Measurements from ENCODE around the gene MBNL3. TPM values are rescaled to one million over a fixed set of nuclear protein-coding genes. Genes with fewer than 3 reads are reported as not detected.
"Not testable (repeated sequence)": the region's sequence is repeated elsewhere in the genome, so short reads cannot be mapped to it uniquely, and the experiment has no call there.

Gene MBNL3
- total RNA-seq, 1 experiment from 2014 or later: 4.6 TPM

- intact Hi-C loops (cut with micrococcal nuclease); H3K27ac ChIP-seq (ENCODE audit: low read depth, low read length); H4K20me1 ChIP-seq (ENCODE audit: insufficient read depth); H3K4me2 ChIP-seq (ENCODE audit: low read length); H3K79me2 ChIP-seq (ENCODE audit: insufficient read depth, low read length); H3K9me2 ChIP-seq (ENCODE audit: insufficient read depth); H3K4me1 ChIP-seq (ENCODE audit: control insufficient read depth in 1 of 2, insufficient read depth in 2 of 2, low read length in 2 of 2); BruUV-seq (replicated peaks); H2AFZ ChIP-seq (ENCODE audit: low read depth, low read length, poor library complexity, severe bottlenecking); DNase-seq (ENCODE audit: low read depth, low spot score); H3K9ac ChIP-seq (ENCODE audit: low read length); POLR2A ChIA-PET; H3K36me3 ChIP-seq (ENCODE audit: control insufficient read depth in 1 of 2, insufficient read depth in 2 of 2, low read length in 2 of 2); CTCF ChIA-PET; ATAC-seq; H3K27me3 ChIP-seq (ENCODE audit: insufficient read depth, low read length); H3K4me3 ChIP-seq (replicated peaks in 1 of 2; ENCODE audit: low read depth in 1 of 2, low read length in 2 of 2); H3K9me3 ChIP-seq (ENCODE audit: control insufficient read depth in 1 of 2, insufficient read depth in 1 of 2, low read depth in 1 of 2, low read length in 2 of 2); RAD21 ChIA-PET (ENCODE audit: low non-redundant PET in 1 of 2, low total read pairs in 2 of 2, uncharacterized antibody in 2 of 2, unreplicated experiment in 2 of 2): not testable (repeated sequence)
Measured at GRCh38 chrX:132445909-132446308, 42.9 kb downstream of the MBNL3 start.

- Histone ChIP-seq H3K9me3 (ENCODE audit: control insufficient read depth in 1 of 2, insufficient read depth in 1 of 2, low read depth in 1 of 2, low read length in 2 of 2) (no peaks in the 10 kb centered on the region), H3K9me2 (ENCODE audit: insufficient read depth) (no peaks in the 10 kb centered on the region), H3K4me1 (ENCODE audit: control insufficient read depth in 1 of 2, insufficient read depth in 2 of 2, low read length in 2 of 2) (no peaks in the 10 kb centered on the region), H3K4me2 (ENCODE audit: low read length) (no peak overlapping the region), H3K4me3 (replicated peaks in 1 of 2; ENCODE audit: low read depth in 1 of 2, low read length in 2 of 2) (no peak overlapping the region), H2AFZ (ENCODE audit: low read depth, low read length, poor library complexity, severe bottlenecking) (no peak overlapping the region), H3K27ac (ENCODE audit: low read depth, low read length) (no peak overlapping the region), H3K9ac (ENCODE audit: low read length) (no peak overlapping the region), H3K79me2 (ENCODE audit: insufficient read depth, low read length) (no peaks in the 10 kb centered on the region), H3K27me3 (ENCODE audit: insufficient read depth, low read length) (no peaks in the 10 kb centered on the region), H4K20me1 (ENCODE audit: insufficient read depth) (no peaks in the 10 kb centered on the region), H3K36me3 (ENCODE audit: control insufficient read depth in 1 of 2, insufficient read depth in 2 of 2, low read length in 2 of 2) (no peaks in the 10 kb centered on the region)
- intact Hi-C loops (cut with micrococcal nuclease): no loop called here
- RAD21 ChIA-PET (ENCODE audit: low non-redundant PET in 1 of 2, low total read pairs in 2 of 2, uncharacterized antibody in 2 of 2, unreplicated experiment in 2 of 2): no interaction called here
- DNase-seq (ENCODE audit: low read depth, low spot score) (no peak), ATAC-seq (no peak)
- no peak for TF ChIP-seq RAD21 (IDR thresholded peaks at IDR 0.05; ENCODE audit: low read depth)
- TF ChIP-seq CEBPB (IDR thresholded peaks at IDR 0.05; ENCODE audit: low read depth): no peak
- TF ChIP-seq SIN3A (IDR thresholded peaks at IDR 0.05; ENCODE audit: low read depth): no peak
- TF ChIP-seq EGR1 (IDR thresholded peaks at IDR 0.05; ENCODE audit: low read depth): no peak
- TF ChIP-seq JUND (IDR thresholded peaks at IDR 0.05): no peak
- no peak for TF ChIP-seq ATF3 (IDR thresholded peaks at IDR 0.05)
- no peak for TF ChIP-seq SRF (IDR thresholded peaks at IDR 0.05; ENCODE audit: low read depth)
- no peak for TF ChIP-seq CBX3 (IDR thresholded peaks at IDR 0.05; ENCODE audit: low read depth)
- no peak for TF ChIP-seq FOSL1 (IDR thresholded peaks at IDR 0.05; ENCODE audit: low read depth)
- TF ChIP-seq YY1 (IDR thresholded peaks at IDR 0.05; ENCODE audit: extremely low read depth, insufficient replicate concordance, low read depth, low read length): no peak
- TF ChIP-seq POLR2A (IDR thresholded peaks at IDR 0.05; ENCODE audit: borderline replicate concordance, extremely low read depth, insufficient read depth, insufficient read length): no peak
- TF ChIP-seq ZNF274 (IDR thresholded peaks at IDR 0.05; ENCODE audit: low read depth, low read length): no peak
- no peak for TF ChIP-seq MAX (IDR thresholded peaks at IDR 0.05)
- no peak for TF ChIP-seq ZFX (IDR thresholded peaks at IDR 0.05)
- no peak for TF ChIP-seq EZH2 (IDR thresholded peaks at IDR 0.05)
- TF ChIP-seq ZBTB33 (IDR thresholded peaks at IDR 0.05; ENCODE audit: extremely low read depth, insufficient replicate concordance, low read length): no peak
- CTCF ChIA-PET: no interaction called here
- no TSS peak for BruUV-seq (replicated peaks)
- POLR2A ChIA-PET: no interaction called here
Measured at GRCh38 chrX:132444936-132445335, 43.9 kb downstream of the MBNL3 start.

Measured in HCT116 (cell line).